HCT116 (cell line): ENCODE data around the gene C10orf105. TPM values are rescaled to one million over a fixed set of nuclear protein-coding genes. Genes with fewer than 3 reads are reported as not detected.

ENCODE experiments used
- ATAC-seq: fragments of 200-7000 bp; cut with Tn5 transposase; 2 replicates; pipeline ENCODE4 v1.9.1; 2020; ENCODE audit warnings: mild to moderate bottlenecking, moderate library complexity
- BruUV-seq: library from RNA; stranded (reverse); fragments of 400-500 nt; replicated peaks from 2 replicates; lab custom pipeline; 2021; lab: Mats Ljungman, UMichigan
- CTCF ChIA-PET: fragments of 300-600 bp; sonication (Branson Sonifier 250); formaldehyde crosslinking; loops from one replicate; lab custom pipeline; 2021; ENCODE audit warnings: antibody characterized with exemption; lab: Charles Lee
- POLR2A ChIA-PET: fragments of 300-600, 350-600 bp; sonication (Branson Sonifier 250); formaldehyde crosslinking; loops from one replicate; lab custom pipeline; 2021; ENCODE audit warnings: antibody characterized with exemption; lab: Charles Lee
- RAD21 ChIA-PET, 2 experiments: fragments of 300-600 bp; sonication (Branson Sonifier 250); formaldehyde crosslinking; loops; one replicate each; lab custom pipeline; 2023; ENCODE audit warnings: low total read pairs in 2 of 2; ENCODE audit not compliant: uncharacterized antibody in 2 of 2, unreplicated experiment in 2 of 2, low non-redundant PET in 1 of 2; lab: Charles Lee
- DNase-seq: peaks from one replicate; pipeline ENCODE4 v3.0.0-alpha.2; 2010; ENCODE audit warnings: low read depth, low spot score
- H2AFZ ChIP-seq: fragments of 200-600 bp; shearing (Covaris generic), sonication (generic); 2 replicates; pipeline ENCODE4 v1.6.1; 2017; ENCODE audit warnings: low read depth, mixed run types, mixed read lengths, antibody characterized with exemption, low read length; ENCODE audit not compliant: poor library complexity, severe bottlenecking
- H3K27ac ChIP-seq: 2 replicates; pipeline ENCODE4 v1.5.1; 2012; ENCODE audit warnings: low read depth, low read length
- H3K27me3 ChIP-seq: fragments of 200-600 bp; sonication (generic); 2 replicates; pipeline ENCODE4 v1.6.1; 2016; ENCODE audit warnings: mixed run types, low read length, mixed read lengths; ENCODE audit not compliant: insufficient read depth
- H3K36me3 ChIP-seq, 2 experiments: fragments of 200-500 bp in 1 of 2; fragments of 200-600 bp in 1 of 2; sonication (Bioruptor generic) in 1 of 2; sonication (generic) in 1 of 2; 2 replicates each; pipeline versions ENCODE4 v1.5.1 to v1.6.1; 2014 to 2016; ENCODE audit warnings: low read length in 2 of 2, inconsistent platforms in 1 of 2, mixed read lengths in 1 of 2, mixed run types in 1 of 2; ENCODE audit not compliant: insufficient read depth in 2 of 2, control insufficient read depth in 1 of 2
- H3K4me1 ChIP-seq, 2 experiments: fragments of 200-600 bp in 1 of 2; sonication (generic) in 1 of 2; 2 replicates each; pipeline versions ENCODE4 v1.5.1 to v1.6.1; 2012 to 2017; ENCODE audit warnings: low read length in 2 of 2, inconsistent platforms in 1 of 2, mild to moderate bottlenecking in 1 of 2, mixed read lengths in 1 of 2, mixed run types in 1 of 2, moderate library complexity in 1 of 2; ENCODE audit not compliant: insufficient read depth in 2 of 2, control insufficient read depth in 1 of 2
- H3K4me2 ChIP-seq: fragments of 200-600 bp; sonication (generic); 2 replicates; pipeline ENCODE4 v1.6.1; 2017; ENCODE audit warnings: mixed run types, low read length, mixed read lengths
- H3K4me3 ChIP-seq, 2 experiments: fragments of 200-600 bp in 1 of 2; sonication (generic) in 1 of 2; replicated peaks in 1 of 2; 2 replicates each; pipeline ENCODE4 v1.5.1; 2011 to 2016; ENCODE audit warnings: low read length in 2 of 2, control low read depth in 1 of 2, low read depth in 1 of 2, mild to moderate bottlenecking in 1 of 2, mixed read lengths in 1 of 2, mixed run types in 1 of 2
- H3K79me2 ChIP-seq: fragments of 200-600 bp; sonication (generic); 2 replicates; pipeline ENCODE4 v1.6.1; 2017; ENCODE audit warnings: mild to moderate bottlenecking, mixed run types, low read length, moderate library complexity, mixed read lengths; ENCODE audit not compliant: insufficient read depth
- H3K9ac ChIP-seq: fragments of 200-600 bp; sonication (generic); 2 replicates; pipeline ENCODE4 v1.6.1; 2016; ENCODE audit warnings: low read length, mixed read lengths
- H3K9me2 ChIP-seq: fragments of 200-600 bp; sonication (generic), shearing (Covaris generic); 2 replicates; pipeline ENCODE4 v1.6.1; 2017; ENCODE audit warnings: mixed run types, mild to moderate bottlenecking, moderate library complexity; ENCODE audit not compliant: insufficient read depth
- H3K9me3 ChIP-seq, 2 experiments: fragments of 200-500 bp in 1 of 2; fragments of 200-600 bp in 1 of 2; sonication (Bioruptor generic) in 1 of 2; sonication (generic) in 1 of 2; 2 replicates each; pipeline ENCODE4 v1.6.1; 2014 to 2017; ENCODE audit warnings: low read length in 2 of 2, mixed read lengths in 2 of 2, inconsistent platforms in 1 of 2, low read depth in 1 of 2, mild to moderate bottlenecking in 1 of 2, mixed run types in 1 of 2, moderate library complexity in 1 of 2; ENCODE audit not compliant: control insufficient read depth in 1 of 2, insufficient read depth in 1 of 2
- H4K20me1 ChIP-seq: fragments of 200-600 bp; sonication (generic), shearing (Covaris generic); 2 replicates; pipeline ENCODE4 v1.6.1; 2017; ENCODE audit warnings: mixed run types, mild to moderate bottlenecking, moderate library complexity; ENCODE audit not compliant: insufficient read depth
- CBX3 ChIP-seq: IDR thresholded peaks from 2 replicates; pipeline ENCODE4 v1.6.1; 2012; ENCODE audit warnings: low read depth
- CTCF ChIP-seq, 3 experiments: fragments of 200-600 bp in 1 of 3; sonication (generic) in 1 of 3; IDR thresholded peaks in 2 of 3; conservative IDR thresholded peaks in 1 of 3; 2 replicates each; pipeline ENCODE4 v1.5.1; 2012 to 2017; ENCODE audit warnings: low read depth in 2 of 3, low read length in 2 of 3, antibody characterized with exemption in 1 of 3, borderline replicate concordance in 1 of 3, control low read depth in 1 of 3, mild to moderate bottlenecking in 1 of 3, mixed read lengths in 1 of 3, mixed run types in 1 of 3, moderate library complexity in 1 of 3; ENCODE audit not compliant: insufficient read depth in 1 of 3
- EZH2 ChIP-seq: fragments of 200-600 bp; sonication (generic); IDR thresholded peaks from 2 replicates; pipeline ENCODE4 v1.6.1; 2017; ENCODE audit warnings: antibody characterized with exemption, mixed run types
- MAX ChIP-seq: IDR thresholded peaks from 2 replicates; pipeline ENCODE4 v1.6.1; 2012
- RAD21 ChIP-seq: IDR thresholded peaks from 2 replicates; pipeline ENCODE4 v1.6.1; 2012; ENCODE audit warnings: low read depth, mild to moderate bottlenecking
- intact Hi-C: fragments of 100-400 bp; cut with micrococcal nuclease; formaldehyde crosslinking; loops from 2 replicates; pipeline ENCODE4 v1.10.0; 2022
- total RNA-seq: library from RNA; stranded (reverse); gene quantifications from one replicate; pipeline ENCODE4 v1.2.1, GENCODE V29; 2021; ENCODE audit not compliant: unreplicated experiment

Gene C10orf105
- total RNA-seq, 1 experiment from 2014 or later: not detected

- POLR2A ChIA-PET: interaction anchor here (1.1 to 1.4 kb wide), 2 partner anchors 390 to 395 kb away, joined by 3 to 4 read pairs; partner anchors contain the start of gene SLC29A3
- no peak overlapping the region for H3K4me3 ChIP-seq
- H3K9me2 ChIP-seq: no peaks in the 10 kb centered on the region
- no peaks in the 10 kb centered on the region for H3K36me3 ChIP-seq
- no peak overlapping the region for H2AFZ ChIP-seq
- no peak overlapping the region for H3K27ac ChIP-seq
- no peak overlapping the region for H3K4me2 ChIP-seq
- intact Hi-C loops: loop anchor here (1.0 kb wide), 4 partner anchors 103 to 395 kb away; partner anchors contain the start of gene SLC29A3
- H3K4me1 ChIP-seq: peaks cover 0 to 12% of the 10 kb centered on the region in 2 experiments; a peak in 2 of 4 replicates
- no peaks in the 10 kb centered on the region for H3K9me3 ChIP-seq
- no peaks in the 10 kb centered on the region for H4K20me1 ChIP-seq
- BruUV-seq: no TSS peak
- RAD21 ChIA-PET: interaction anchor here (1.1 to 1.8 kb wide), 5 partner anchors 64 to 394 kb away, joined by 4 to 9 read pairs (median 6); partner anchors contain the start of genes SLC29A3 (in 1 of the 2) and VSIR (in 1 of the 2)
- DNase-seq (no peak), ATAC-seq (no peak)
- H3K27me3 ChIP-seq: no peaks in the 10 kb centered on the region
- no peak overlapping the region for H3K9ac ChIP-seq
- TF ChIP-seq CBX3 (no peak), CTCF (IDR thresholded peaks at IDR 0.05 in 2 of 3, conservative IDR thresholded peaks at IDR 0.05 in 1 of 3; ENCODE audit: borderline replicate concordance in 1 of 3, insufficient read depth in 1 of 3, low read depth in 2 of 3, low read length in 2 of 3) (peak in 2 of 3 experiments; percentile 10 to 19; a peak in 1 of 6 replicates), EZH2 (no peak), MAX (no peak), RAD21 (peak; percentile 28)
- H3K79me2 ChIP-seq: no peaks in the 10 kb centered on the region
- CTCF ChIA-PET: interaction anchor here (0.8 to 5.2 kb wide), 20 partner anchors 8 to 395 kb away, joined by 3 to 57 read pairs (median 6); partner anchors contain the start of genes C10orf105 and SLC29A3
Measured at GRCh38 chr10:71708897-71709882, 10.4 kb downstream of the C10orf105 start.
